Natural killer cell (primary cell): ENCODE measurements around the gene GPRIN3. TPM values are rescaled to one million over a fixed set of nuclear protein-coding genes. Genes with fewer than 3 reads are reported as not detected.

Source experiments
- ATAC-seq, 3 donors: fragments of 150-1000 bp in 2 of 3; fragments of 200-7000 bp in 1 of 3; cut with Tn5 transposase; 1 replicate in 1 of 3; 2 replicates in 2 of 3; pipeline ENCODE4 v1.10.0; 2021; ENCODE audit warnings: mild to moderate bottlenecking in 2 of 3, moderate library complexity in 2 of 3
- DNase-seq, 2 donors: peaks; one replicate each; pipeline versions ENCODE4 v3.0.0 to v3.0.0-alpha.2; 2013 to 2021; ENCODE audit warnings: mixed read lengths in 1 of 2
- H3K27ac ChIP-seq: one replicate; pipeline ENCODE4 v1.5.1; 2013; ENCODE audit warnings: mild to moderate bottlenecking, low read length
- H3K27me3 ChIP-seq: one replicate; pipeline ENCODE4 v1.6.1; 2013; ENCODE audit warnings: low read length; ENCODE audit not compliant: control insufficient read depth, insufficient read depth
- H3K36me3 ChIP-seq: one replicate; pipeline ENCODE4 v1.6.1; 2013; ENCODE audit warnings: low read length; ENCODE audit not compliant: control insufficient read depth, insufficient read depth
- H3K4me1 ChIP-seq: one replicate; pipeline ENCODE4 v1.6.1; 2013; ENCODE audit warnings: low read length; ENCODE audit not compliant: control insufficient read depth, insufficient read depth
- H3K4me3 ChIP-seq: one replicate; pipeline ENCODE4 v1.5.1; 2013; ENCODE audit warnings: low read length
- H3K9me3 ChIP-seq: one replicate; pipeline ENCODE4 v1.6.1; 2013; ENCODE audit warnings: low read length; ENCODE audit not compliant: control insufficient read depth, insufficient read depth
- H3K27ac Mint-ChIP-seq, 2 donors: one replicate each; pipeline ENCODE4 v1.8.0; 2022; ENCODE audit warnings: mild to moderate bottlenecking in 2 of 2, mixed read lengths in 2 of 2, moderate library complexity in 1 of 2
- H3K27me3 Mint-ChIP-seq, 2 donors: one replicate each; pipeline ENCODE4 v1.8.0; 2022; ENCODE audit warnings: low read depth in 2 of 2, mixed read lengths in 2 of 2
- H3K36me3 Mint-ChIP-seq: one replicate; pipeline ENCODE4 v1.8.0; 2022; ENCODE audit warnings: mixed read lengths
- H3K4me1 Mint-ChIP-seq, 2 donors: one replicate each; pipeline ENCODE4 v1.8.0; 2022; ENCODE audit warnings: mixed read lengths in 2 of 2
- H3K4me3 Mint-ChIP-seq: one replicate; pipeline ENCODE4 v1.8.0; 2022; ENCODE audit warnings: mild to moderate bottlenecking, moderate library complexity, mixed read lengths
- H3K9me3 Mint-ChIP-seq, 2 donors: one replicate each; pipeline ENCODE4 v1.8.0; 2022; ENCODE audit warnings: mixed read lengths in 2 of 2
- WGBS: methylation state at CpG from one replicate; pipeline ENCODE4 v1.1.7; 2013; ENCODE audit warnings: missing lambda C conversion rate; ENCODE audit not compliant: insufficient coverage; 5-methylcytosine and 5-hydroxymethylcytosine counted together
- intact Hi-C: fragments of 100-400 bp; cut with micrococcal nuclease; formaldehyde crosslinking; loops from one replicate; pipeline ENCODE4 v1.14.2; 2022
- total RNA-seq, 4 donors: library from RNA; stranded (reverse); fragments of 120-200 nt in 1 of 4; gene quantifications; one replicate each; pipeline versions ENCODE4 v1.2.3 to v1.2.4, GENCODE V29; 2013 to 2022
- TF ChIP-seq, protein P1 (sequence below): fragments of 200-600 bp; IDR thresholded peaks from one replicate; pipeline ENCODE4 v1.8.0; 2022; ENCODE audit warnings: antibody characterized with exemption

The GPRIN3 gene
- total RNA-seq, 3 donors from 2014 or later (not counting 1 experiment from before 2014, with no cell fraction given) = 48.3 to 50.7 (median 48.5) TPM

- TF ChIP-seq, protein P1, sequence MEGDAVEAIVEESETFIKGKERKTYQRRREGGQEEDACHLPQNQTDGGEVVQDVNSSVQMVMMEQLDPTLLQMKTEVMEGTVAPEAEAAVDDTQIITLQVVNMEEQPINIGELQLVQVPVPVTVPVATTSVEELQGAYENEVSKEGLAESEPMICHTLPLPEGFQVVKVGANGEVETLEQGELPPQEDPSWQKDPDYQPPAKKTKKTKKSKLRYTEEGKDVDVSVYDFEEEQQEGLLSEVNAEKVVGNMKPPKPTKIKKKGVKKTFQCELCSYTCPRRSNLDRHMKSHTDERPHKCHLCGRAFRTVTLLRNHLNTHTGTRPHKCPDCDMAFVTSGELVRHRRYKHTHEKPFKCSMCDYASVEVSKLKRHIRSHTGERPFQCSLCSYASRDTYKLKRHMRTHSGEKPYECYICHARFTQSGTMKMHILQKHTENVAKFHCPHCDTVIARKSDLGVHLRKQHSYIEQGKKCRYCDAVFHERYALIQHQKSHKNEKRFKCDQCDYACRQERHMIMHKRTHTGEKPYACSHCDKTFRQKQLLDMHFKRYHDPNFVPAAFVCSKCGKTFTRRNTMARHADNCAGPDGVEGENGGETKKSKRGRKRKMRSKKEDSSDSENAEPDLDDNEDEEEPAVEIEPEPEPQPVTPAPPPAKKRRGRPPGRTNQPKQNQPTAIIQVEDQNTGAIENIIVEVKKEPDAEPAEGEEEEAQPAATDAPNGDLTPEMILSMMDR = peak; percentile 11
- H3K4me1 ChIP-seq = peaks cover 36% of the 10 kb centered on the region
- peak; percentile 48 to 71 (median 55) for ATAC-seq
- H3K9me3 Mint-ChIP-seq = no peaks in the 10 kb centered on the region
- peak overlapping the region in 1 of 2 donors; percentile 96 for H3K27ac Mint-ChIP-seq
- peaks cover 82 to 88% of the 10 kb centered on the region in 2 donors for H3K4me1 Mint-ChIP-seq
- DNase-seq = peak in 1 of 2 donors; percentile 70
- no peaks in the 10 kb centered on the region for H3K27me3 ChIP-seq
- intact Hi-C loops = loop anchor here (2.0 to 10.0 kb wide), 7 partner anchors 14 to 1014 kb away; partner anchors contain the start of genes HERC3, PPM1K and TIGD2
- no peaks in the 10 kb centered on the region for H3K36me3 ChIP-seq
- no peaks in the 10 kb centered on the region for H3K36me3 Mint-ChIP-seq
- H3K4me3 Mint-ChIP-seq = peak overlapping the region; percentile 89
- WGBS = 2% methylated on average over 10 of the region's 10 CpGs
- peak overlapping the region; percentile 87 for H3K27ac ChIP-seq
- no peaks in the 10 kb centered on the region for H3K27me3 Mint-ChIP-seq
- no peaks in the 10 kb centered on the region for H3K9me3 ChIP-seq
- peak overlapping the region; percentile 29 for H3K4me3 ChIP-seq
These were observed 8.3 kb downstream of the GPRIN3 start for GRCh38 chr4:89299153-89299791.

- Mint-ChIP-seq H3K27me3 (no peaks in the 10 kb centered on the region), H3K4me1 (peaks cover 82 to 88% of the 10 kb centered on the region in 2 donors), H3K36me3 (no peaks in the 10 kb centered on the region), H3K27ac (peak overlapping the region in 1 of 2 donors; percentile 96), H3K9me3 (no peaks in the 10 kb centered on the region), H3K4me3 (peak overlapping the region; percentile 89)
- Histone ChIP-seq H3K9me3 (no peaks in the 10 kb centered on the region), H3K27me3 (no peaks in the 10 kb centered on the region), H3K4me1 (peaks cover 41% of the 10 kb centered on the region), H3K4me3 (peak overlapping the region; percentile 29), H3K36me3 (no peaks in the 10 kb centered on the region), H3K27ac (peak overlapping the region; percentile 87)
- DNase-seq (peak in 1 of 2 donors; percentile 80), ATAC-seq (peak; percentile 35 to 50 (median 48))
- TF ChIP-seq, protein P1 = no peak
- 0% methylated on average over 2 of the region's 2 CpGs for WGBS
- intact Hi-C loops = loop anchor here (2.0 to 10.0 kb wide), 7 partner anchors 14 to 1014 kb away; partner anchors contain the start of genes HERC3, PPM1K and TIGD2
These were observed 8.8 kb downstream of the GPRIN3 start for GRCh38 chr4:89298788-89299152.

DNA sequence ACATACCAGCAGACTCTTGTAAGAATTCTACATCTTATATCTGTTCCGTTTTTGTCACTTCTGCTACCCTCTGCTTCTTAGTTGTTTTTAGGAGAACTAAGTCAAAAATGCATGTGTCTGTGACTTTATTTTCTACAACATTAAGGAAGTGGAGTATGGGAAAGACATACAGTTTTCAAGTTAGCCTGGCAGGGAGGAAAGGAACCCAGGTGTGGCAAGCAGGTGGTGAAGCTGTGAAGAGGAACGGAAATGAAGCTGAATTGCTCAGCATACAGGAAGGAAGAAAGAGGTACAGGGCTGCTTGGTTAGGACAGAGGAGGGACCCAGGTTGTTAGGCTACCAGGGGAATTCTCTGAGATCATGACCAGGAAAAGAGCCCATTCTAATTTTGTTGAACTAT is 9.4 kb downstream of the GPRIN3 start:
- Mint-ChIP-seq H3K27me3 (no peaks in the 10 kb centered on the region), H3K9me3 (no peaks in the 10 kb centered on the region), H3K36me3 (no peaks in the 10 kb centered on the region), H3K27ac (peak overlapping the region in 1 of 2 donors; percentile 96), H3K4me3 (peak overlapping the region; percentile 84), H3K4me1 (peaks cover 82 to 88% of the 10 kb centered on the region in 2 donors)
- intact Hi-C loops = loop anchor here (2.0 to 10.0 kb wide), 7 partner anchors 13 to 1013 kb away; partner anchors contain the start of genes HERC3, PPM1K and TIGD2
- WGBS = 0% methylated on average over 1 of the region's 2 CpGs
- peaks cover 2% of the 10 kb centered on the region for H3K36me3 ChIP-seq
- DNase-seq = peak in 1 of 2 donors; percentile 83
- peak overlapping the region; percentile 87 for H3K27ac ChIP-seq
- H3K27me3 ChIP-seq = no peaks in the 10 kb centered on the region
- peak; percentile 14 to 30 (median 18) for ATAC-seq
- H3K4me3 ChIP-seq = peak overlapping the region; percentile 29
- peaks cover 46% of the 10 kb centered on the region for H3K4me1 ChIP-seq
- H3K9me3 ChIP-seq = no peaks in the 10 kb centered on the region
- TF ChIP-seq, protein P1 = no peak
